K562 (cell line): ENCODE data around the gene IKZF4. TPM values are rescaled to one million over a fixed set of nuclear protein-coding genes. Genes with fewer than 3 reads are reported as not detected.

Experiments used
- CAMTA2 ChIP-seq: fragments of 250-450 bp; sonication (Bioruptor Pico); conservative IDR thresholded peaks from 2 replicates; pipeline ENCODE4 v1.5.1; 2022
- ESRRB ChIP-seq: fragments of 250-450 bp; sonication (Bioruptor Pico); IDR thresholded peaks from 2 replicates; pipeline ENCODE4 v1.5.0; 2020; ENCODE audit warnings: mild to moderate bottlenecking, moderate library complexity, borderline replicate concordance
- GTF3C2 ChIP-seq: IDR thresholded peaks from 3 replicates; pipeline ENCODE4 v1.6.1; 2011; ENCODE audit warnings: borderline replicate concordance, mild to moderate bottlenecking, moderate library complexity; ENCODE audit not compliant: insufficient read length; ENCODE audit errors: extremely low read depth
- HNRNPLL ChIP-seq: fragments of 200-400 bp; formaldehyde crosslinking; IDR thresholded peaks from 2 replicates; pipeline ENCODE4 v1.6.1; 2017; ENCODE audit warnings: low read length, low read depth, mild to moderate bottlenecking; ENCODE audit not compliant: poor library complexity, severe bottlenecking
- MAFK ChIP-seq: IDR thresholded peaks from 2 replicates; pipeline ENCODE4 v1.6.1; 2011; ENCODE audit warnings: low read length, improper control_type of control experiment
- ZNF165 ChIP-seq: fragments of 250-450 bp; sonication (Bioruptor Pico); IDR thresholded peaks from 2 replicates; pipeline ENCODE4 v1.4.0; 2020; ENCODE audit warnings: borderline replicate concordance
- polyA plus RNA-seq, 8 experiments: library from polyadenylated mRNA; depleted of rRNA in 4 of 8; stranded (reverse) in 5 of 8; unstranded in 3 of 8; fragments of >200 nt; fragmentation: Nextera tagmentation in 2 of 8; fragmentation: Illumina TruSeq in 1 of 8; extraction: Ambion mirVana in 2 of 8; extraction: Trizol in 1 of 8; gene quantifications; 2 replicates each; pipeline versions ENCODE4 v1.2.1 to v1.2.3, GENCODE V29; 2011 to 2014; ENCODE audit warnings: inconsistent platforms in 1 of 8, missing spikeins in 1 of 8
- total RNA-seq, 7 experiments: library from RNA; depleted of rRNA in 6 of 7; stranded (reverse); fragments of >200 nt in 6 of 7; fragmentation: Illumina TruSeq in 2 of 7; extraction: Trizol in 2 of 7; gene quantifications; 2 replicates each; pipeline versions ENCODE4 v1.2.1 to v1.2.3, GENCODE V29; 2011 to 2021; ENCODE audit warnings: low replicate concordance in 1 of 7
- TF ChIP-seq, protein P1 (sequence below): fragments of 450-650 bp; IDR thresholded peaks from 2 replicates; pipeline ENCODE4 v1.6.1; 2016; ENCODE audit warnings: mild to moderate bottlenecking, moderate library complexity

The IKZF4 gene
- total and polyA plus RNA-seq, 9 of the 15 experiments (the other 6 are each of a cell fraction or from before 2014, with no cell fraction given), result 1.9 to 16.3 (median 3.6) TPM

DNA sequence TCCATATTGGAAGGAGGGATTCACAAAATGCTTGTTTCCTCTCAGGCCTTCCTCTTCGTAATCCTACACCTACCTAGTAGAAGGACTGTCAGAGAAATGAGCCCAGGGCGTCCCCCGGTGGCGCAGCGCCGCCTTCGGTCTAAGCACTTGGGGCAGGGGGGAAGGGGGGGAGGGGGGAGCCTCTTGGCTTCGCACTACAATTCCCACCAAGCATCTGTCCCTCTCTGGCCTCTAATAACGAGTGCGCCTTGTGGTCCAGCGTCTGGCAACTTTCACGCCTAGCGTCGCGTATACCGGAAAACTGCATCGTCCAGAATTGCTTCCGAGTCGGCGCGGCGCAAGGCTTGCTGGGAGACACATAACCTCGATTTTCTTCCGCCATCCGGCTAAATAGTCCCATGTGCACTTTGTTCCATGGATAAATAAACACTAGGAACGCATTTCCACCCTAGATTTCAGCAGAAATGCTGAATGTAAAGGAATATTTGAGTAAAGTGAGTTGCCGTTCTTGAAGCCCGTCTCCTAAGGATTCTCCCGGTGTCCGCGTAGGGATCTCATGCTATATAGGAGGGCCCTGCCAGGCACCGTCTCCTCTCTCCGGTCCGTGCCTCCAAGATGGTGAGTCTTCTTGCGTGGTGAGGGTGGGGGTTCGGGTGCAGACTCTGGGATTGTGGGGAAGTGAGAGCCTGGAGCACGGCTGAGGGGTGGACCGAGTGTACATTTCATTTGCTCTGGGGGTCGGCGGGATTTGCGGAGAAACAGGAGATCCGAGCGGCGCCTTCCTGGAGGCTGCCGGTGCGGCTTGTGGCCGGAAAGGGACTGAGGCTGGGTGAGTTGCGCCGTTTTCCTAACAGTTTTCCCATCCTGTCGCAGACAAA, 20.9 kb downstream of the IKZF4 start, which contains the start of gene RPS26 (continued):
- TF ChIP-seq, protein P1, sequence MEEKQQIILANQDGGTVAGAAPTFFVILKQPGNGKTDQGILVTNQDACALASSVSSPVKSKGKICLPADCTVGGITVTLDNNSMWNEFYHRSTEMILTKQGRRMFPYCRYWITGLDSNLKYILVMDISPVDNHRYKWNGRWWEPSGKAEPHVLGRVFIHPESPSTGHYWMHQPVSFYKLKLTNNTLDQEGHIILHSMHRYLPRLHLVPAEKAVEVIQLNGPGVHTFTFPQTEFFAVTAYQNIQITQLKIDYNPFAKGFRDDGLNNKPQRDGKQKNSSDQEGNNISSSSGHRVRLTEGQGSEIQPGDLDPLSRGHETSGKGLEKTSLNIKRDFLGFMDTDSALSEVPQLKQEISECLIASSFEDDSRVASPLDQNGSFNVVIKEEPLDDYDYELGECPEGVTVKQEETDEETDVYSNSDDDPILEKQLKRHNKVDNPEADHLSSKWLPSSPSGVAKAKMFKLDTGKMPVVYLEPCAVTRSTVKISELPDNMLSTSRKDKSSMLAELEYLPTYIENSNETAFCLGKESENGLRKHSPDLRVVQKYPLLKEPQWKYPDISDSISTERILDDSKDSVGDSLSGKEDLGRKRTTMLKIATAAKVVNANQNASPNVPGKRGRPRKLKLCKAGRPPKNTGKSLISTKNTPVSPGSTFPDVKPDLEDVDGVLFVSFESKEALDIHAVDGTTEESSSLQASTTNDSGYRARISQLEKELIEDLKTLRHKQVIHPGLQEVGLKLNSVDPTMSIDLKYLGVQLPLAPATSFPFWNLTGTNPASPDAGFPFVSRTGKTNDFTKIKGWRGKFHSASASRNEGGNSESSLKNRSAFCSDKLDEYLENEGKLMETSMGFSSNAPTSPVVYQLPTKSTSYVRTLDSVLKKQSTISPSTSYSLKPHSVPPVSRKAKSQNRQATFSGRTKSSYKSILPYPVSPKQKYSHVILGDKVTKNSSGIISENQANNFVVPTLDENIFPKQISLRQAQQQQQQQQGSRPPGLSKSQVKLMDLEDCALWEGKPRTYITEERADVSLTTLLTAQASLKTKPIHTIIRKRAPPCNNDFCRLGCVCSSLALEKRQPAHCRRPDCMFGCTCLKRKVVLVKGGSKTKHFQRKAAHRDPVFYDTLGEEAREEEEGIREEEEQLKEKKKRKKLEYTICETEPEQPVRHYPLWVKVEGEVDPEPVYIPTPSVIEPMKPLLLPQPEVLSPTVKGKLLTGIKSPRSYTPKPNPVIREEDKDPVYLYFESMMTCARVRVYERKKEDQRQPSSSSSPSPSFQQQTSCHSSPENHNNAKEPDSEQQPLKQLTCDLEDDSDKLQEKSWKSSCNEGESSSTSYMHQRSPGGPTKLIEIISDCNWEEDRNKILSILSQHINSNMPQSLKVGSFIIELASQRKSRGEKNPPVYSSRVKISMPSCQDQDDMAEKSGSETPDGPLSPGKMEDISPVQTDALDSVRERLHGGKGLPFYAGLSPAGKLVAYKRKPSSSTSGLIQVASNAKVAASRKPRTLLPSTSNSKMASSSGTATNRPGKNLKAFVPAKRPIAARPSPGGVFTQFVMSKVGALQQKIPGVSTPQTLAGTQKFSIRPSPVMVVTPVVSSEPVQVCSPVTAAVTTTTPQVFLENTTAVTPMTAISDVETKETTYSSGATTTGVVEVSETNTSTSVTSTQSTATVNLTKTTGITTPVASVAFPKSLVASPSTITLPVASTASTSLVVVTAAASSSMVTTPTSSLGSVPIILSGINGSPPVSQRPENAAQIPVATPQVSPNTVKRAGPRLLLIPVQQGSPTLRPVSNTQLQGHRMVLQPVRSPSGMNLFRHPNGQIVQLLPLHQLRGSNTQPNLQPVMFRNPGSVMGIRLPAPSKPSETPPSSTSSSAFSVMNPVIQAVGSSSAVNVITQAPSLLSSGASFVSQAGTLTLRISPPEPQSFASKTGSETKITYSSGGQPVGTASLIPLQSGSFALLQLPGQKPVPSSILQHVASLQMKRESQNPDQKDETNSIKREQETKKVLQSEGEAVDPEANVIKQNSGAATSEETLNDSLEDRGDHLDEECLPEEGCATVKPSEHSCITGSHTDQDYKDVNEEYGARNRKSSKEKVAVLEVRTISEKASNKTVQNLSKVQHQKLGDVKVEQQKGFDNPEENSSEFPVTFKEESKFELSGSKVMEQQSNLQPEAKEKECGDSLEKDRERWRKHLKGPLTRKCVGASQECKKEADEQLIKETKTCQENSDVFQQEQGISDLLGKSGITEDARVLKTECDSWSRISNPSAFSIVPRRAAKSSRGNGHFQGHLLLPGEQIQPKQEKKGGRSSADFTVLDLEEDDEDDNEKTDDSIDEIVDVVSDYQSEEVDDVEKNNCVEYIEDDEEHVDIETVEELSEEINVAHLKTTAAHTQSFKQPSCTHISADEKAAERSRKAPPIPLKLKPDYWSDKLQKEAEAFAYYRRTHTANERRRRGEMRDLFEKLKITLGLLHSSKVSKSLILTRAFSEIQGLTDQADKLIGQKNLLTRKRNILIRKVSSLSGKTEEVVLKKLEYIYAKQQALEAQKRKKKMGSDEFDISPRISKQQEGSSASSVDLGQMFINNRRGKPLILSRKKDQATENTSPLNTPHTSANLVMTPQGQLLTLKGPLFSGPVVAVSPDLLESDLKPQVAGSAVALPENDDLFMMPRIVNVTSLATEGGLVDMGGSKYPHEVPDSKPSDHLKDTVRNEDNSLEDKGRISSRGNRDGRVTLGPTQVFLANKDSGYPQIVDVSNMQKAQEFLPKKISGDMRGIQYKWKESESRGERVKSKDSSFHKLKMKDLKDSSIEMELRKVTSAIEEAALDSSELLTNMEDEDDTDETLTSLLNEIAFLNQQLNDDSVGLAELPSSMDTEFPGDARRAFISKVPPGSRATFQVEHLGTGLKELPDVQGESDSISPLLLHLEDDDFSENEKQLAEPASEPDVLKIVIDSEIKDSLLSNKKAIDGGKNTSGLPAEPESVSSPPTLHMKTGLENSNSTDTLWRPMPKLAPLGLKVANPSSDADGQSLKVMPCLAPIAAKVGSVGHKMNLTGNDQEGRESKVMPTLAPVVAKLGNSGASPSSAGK, result no peak
- no peak for TF ChIP-seq GTF3C2
- TF ChIP-seq ESRRB (CRISPR knock-in tag), result no peak
- TF ChIP-seq MAFK, result no peak; the same call in 1 of the 2 replicates
- no peak for TF ChIP-seq ZNF165
- TF ChIP-seq CAMTA2 (CRISPR knock-in tag), result peak; percentile 88; the same call in 1 of the 2 replicates
- peak; percentile 59 for TF ChIP-seq HNRNPLL
